ENCODE measurements around the gene CORO2A.
A peak's percentile ranks its signal among the peaks of the same experiment; 100 is the strongest.
"Not testable (repeated sequence)": the region's sequence is repeated elsewhere in the genome, so short reads cannot be mapped to it uniquely, and the experiment has no call there.

GRCh38 chr9:98174502-98174918 is 17.9 kb downstream of the CORO2A start:
- not testable (repeated sequence) for TF ChIP-seq CTCF (IDR thresholded peaks at IDR 0.05); POLR2A (IDR thresholded peaks at IDR 0.05; ENCODE audit: low read depth)
- TF ChIP-seq POLR2AphosphoS5 (IDR thresholded peaks at IDR 0.05), result peak in 1 of 2 donors; percentile 21

All from esophagus muscularis mucosa (tissue), 3 donors.